ENCODE data around the gene PTPRK. TPM values are rescaled to one million over a fixed set of nuclear protein-coding genes. Genes with fewer than 3 reads are reported as not detected.

PTPRK gene
- total RNA-seq, 1 donor from 2014 or later: 18.4 TPM

DNA sequence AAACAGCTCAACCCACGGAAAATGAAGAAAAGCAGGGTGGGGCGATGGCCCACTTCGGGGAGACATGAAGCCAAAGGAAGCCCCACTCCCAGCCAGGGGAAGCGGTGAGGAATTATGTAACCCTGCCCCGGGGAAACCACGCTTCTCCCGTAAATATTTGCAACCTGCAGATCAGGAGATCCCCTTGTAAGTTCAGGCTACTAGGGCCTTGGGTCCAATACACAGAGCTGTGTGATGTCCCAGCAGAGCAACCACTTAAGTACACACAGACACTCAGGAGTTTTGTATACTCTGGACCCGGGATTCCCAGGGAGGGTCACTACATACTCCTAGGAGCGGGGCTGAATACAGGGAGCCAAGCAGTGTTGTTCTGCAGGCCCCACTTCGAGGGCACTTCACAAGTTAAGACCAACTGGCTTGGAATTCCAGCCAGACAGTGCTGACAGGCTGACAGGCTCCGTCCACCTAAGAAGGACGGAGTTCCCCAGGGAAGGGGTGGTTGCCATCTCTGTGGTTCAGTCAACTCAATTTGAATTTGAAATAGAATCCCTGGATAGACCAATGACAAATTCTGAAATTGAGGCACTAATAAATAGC is 318.1 kb downstream of the PTPRK start:
- Histone ChIP-seq H3K27ac (replicated peaks) (no peak overlapping the region), H3K27me3 (ENCODE audit: low read depth) (no peaks in the 10 kb centered on the region), H3K4me1 (peaks cover 12% of the 10 kb centered on the region), H3K36me3 (no peaks in the 10 kb centered on the region), H3K9me3 (replicated peaks) (no peaks in the 10 kb centered on the region), H3K4me3 (no peak overlapping the region)
- intact Hi-C loops (cut with micrococcal nuclease): no loop called here
- TF ChIP-seq, protein P1, sequence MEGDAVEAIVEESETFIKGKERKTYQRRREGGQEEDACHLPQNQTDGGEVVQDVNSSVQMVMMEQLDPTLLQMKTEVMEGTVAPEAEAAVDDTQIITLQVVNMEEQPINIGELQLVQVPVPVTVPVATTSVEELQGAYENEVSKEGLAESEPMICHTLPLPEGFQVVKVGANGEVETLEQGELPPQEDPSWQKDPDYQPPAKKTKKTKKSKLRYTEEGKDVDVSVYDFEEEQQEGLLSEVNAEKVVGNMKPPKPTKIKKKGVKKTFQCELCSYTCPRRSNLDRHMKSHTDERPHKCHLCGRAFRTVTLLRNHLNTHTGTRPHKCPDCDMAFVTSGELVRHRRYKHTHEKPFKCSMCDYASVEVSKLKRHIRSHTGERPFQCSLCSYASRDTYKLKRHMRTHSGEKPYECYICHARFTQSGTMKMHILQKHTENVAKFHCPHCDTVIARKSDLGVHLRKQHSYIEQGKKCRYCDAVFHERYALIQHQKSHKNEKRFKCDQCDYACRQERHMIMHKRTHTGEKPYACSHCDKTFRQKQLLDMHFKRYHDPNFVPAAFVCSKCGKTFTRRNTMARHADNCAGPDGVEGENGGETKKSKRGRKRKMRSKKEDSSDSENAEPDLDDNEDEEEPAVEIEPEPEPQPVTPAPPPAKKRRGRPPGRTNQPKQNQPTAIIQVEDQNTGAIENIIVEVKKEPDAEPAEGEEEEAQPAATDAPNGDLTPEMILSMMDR (IDR thresholded peaks at IDR 0.05; ENCODE audit: borderline replicate concordance): no peak
- no peak for DNase-seq

DNA sequence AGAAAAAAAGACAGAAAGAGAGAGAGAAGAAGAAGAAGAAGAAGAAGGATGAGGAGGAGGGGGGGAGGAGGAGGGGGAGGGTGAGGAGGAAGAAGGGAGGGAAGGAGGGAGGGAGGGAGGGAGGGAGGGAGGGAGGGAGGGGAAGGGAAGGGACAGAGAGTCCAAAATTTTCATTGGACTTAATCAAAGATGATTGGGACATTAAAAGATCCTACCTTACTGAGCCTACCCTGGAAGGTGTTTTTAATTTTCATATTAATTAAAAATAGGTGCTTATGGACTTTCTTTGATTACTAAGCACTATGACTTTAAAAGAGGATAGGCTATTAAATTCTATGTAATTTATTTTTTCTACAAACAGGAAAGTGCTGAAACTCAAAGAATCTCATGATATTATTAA is 319.6 kb downstream of the PTPRK start:
- intact Hi-C loops (cut with micrococcal nuclease): no loop called here

DNA sequence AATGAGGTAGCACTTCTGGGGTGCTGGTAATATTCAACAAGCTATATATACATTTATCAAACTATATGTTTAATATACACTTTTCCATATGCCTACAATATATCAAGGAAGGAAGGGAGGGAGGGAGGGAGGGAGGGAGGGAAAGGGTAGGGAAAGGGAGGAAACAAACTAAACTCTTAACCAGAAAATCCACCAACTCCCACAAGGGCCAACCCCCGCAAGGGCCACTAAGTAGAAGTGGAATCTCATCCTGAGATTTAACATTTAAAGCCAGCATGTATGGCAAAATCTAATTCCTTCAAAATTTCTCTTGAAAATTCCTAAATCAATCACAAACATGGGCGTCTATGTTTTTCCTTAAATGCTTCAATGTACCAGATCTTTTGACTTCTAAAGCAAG is 320.9 kb downstream of the PTPRK start:
- Histone ChIP-seq H3K4me1 (peaks cover 6% of the 10 kb centered on the region), H3K27me3 (ENCODE audit: low read depth) (no peaks in the 10 kb centered on the region), H3K9me3 (replicated peaks) (no peaks in the 10 kb centered on the region), H3K36me3 (no peaks in the 10 kb centered on the region), H3K4me3 (no peak overlapping the region), H3K27ac (replicated peaks) (no peak overlapping the region)
- TF ChIP-seq, protein P1 (IDR thresholded peaks at IDR 0.05; ENCODE audit: borderline replicate concordance): no peak
- no peak for DNase-seq
- intact Hi-C loops (cut with micrococcal nuclease): no loop called here

More for the DNA sequence above, 319.6 kb downstream of the PTPRK start:
- no peaks in the 10 kb centered on the region for H3K27me3 ChIP-seq (ENCODE audit: low read depth)
- TF ChIP-seq, protein P1 (IDR thresholded peaks at IDR 0.05; ENCODE audit: borderline replicate concordance): no peak
- no peak overlapping the region for H3K27ac ChIP-seq (replicated peaks)
- H3K36me3 ChIP-seq: no peaks in the 10 kb centered on the region
- DNase-seq: no peak
- no peaks in the 10 kb centered on the region for H3K9me3 ChIP-seq (replicated peaks)
- H3K4me1 ChIP-seq: peaks cover 6% of the 10 kb centered on the region
- H3K4me3 ChIP-seq: no peak overlapping the region

DNA sequence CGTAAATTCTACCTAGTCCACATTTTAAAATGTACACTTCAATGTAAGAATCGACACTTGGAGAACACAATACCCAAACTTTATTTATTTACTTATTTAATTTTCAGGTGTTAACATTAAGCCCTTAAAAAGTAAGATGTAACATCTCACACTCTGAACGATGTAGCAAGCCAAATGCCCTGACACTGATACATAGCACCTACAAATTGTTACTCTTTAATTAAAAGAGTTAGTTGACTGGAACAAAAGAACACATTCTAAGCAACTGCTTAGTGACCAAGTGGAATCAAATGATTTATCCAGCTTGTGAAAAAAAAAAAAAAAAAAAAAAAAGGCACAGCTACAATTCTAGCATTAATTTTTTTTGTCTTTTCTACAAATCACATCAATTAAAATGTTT is 327.4 kb downstream of the PTPRK start:
- TF ChIP-seq, protein P1 (IDR thresholded peaks at IDR 0.05; ENCODE audit: borderline replicate concordance): no peak
- intact Hi-C loops (cut with micrococcal nuclease): no loop called here
- Histone ChIP-seq H3K4me1 (no peaks in the 10 kb centered on the region), H3K36me3 (no peaks in the 10 kb centered on the region), H3K4me3 (no peak overlapping the region), H3K27ac (replicated peaks) (no peak overlapping the region), H3K27me3 (ENCODE audit: low read depth) (no peaks in the 10 kb centered on the region), H3K9me3 (replicated peaks) (no peaks in the 10 kb centered on the region)
- DNase-seq: no peak

DNA sequence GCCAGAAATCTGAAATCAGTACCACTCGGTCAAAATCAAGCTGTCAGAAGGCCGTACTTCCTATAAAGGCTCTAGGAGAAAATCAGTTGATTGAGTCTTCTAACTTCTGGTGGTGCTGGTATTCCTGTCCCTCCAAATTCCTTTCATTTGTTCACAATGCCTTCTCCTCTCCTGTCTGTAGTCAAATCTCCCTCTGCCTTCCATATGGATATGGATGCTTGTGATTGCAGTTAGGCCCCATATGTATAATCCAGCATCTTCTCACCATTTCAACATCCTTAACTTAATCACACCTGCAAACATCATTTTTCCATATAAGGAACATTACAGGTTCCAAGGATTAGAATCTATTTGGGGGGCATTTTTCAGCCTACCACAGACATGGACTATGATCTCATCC is 331.7 kb downstream of the PTPRK start:
- H3K36me3 ChIP-seq: peaks cover 10% of the 10 kb centered on the region

More for the DNA sequence above, 331.7 kb downstream of the PTPRK start:
- Histone ChIP-seq H3K27me3 (ENCODE audit: low read depth) (no peaks in the 10 kb centered on the region), H3K27ac (replicated peaks) (no peak overlapping the region), H3K4me3 (no peak overlapping the region), H3K4me1 (no peaks in the 10 kb centered on the region), H3K9me3 (replicated peaks) (no peaks in the 10 kb centered on the region)
- intact Hi-C loops (cut with micrococcal nuclease): no loop called here
- DNase-seq: no peak
- TF ChIP-seq, protein P1 (IDR thresholded peaks at IDR 0.05; ENCODE audit: borderline replicate concordance): no peak

All from left ventricle myocardium inferior (tissue), 1 donor.